Retinal pigment epithelial cell (primary cell): Measurements from ENCODE around the gene COX5A.
"Not testable (repeated sequence)": the region's sequence is repeated elsewhere in the genome, so short reads cannot be mapped to it uniquely, and the experiment has no call there.

Source experiments
- DNase-seq: peaks from one replicate; pipeline ENCODE4 v3.0.0-alpha.2; 2010; ENCODE audit warnings: low read depth
- H3K4me3 ChIP-seq: 2 replicates; pipeline ENCODE4 v1.5.1; 2011; ENCODE audit warnings: mild to moderate bottlenecking, low read length, control low read depth, moderate library complexity
- CTCF ChIP-seq: conservative IDR thresholded peaks from 2 replicates; pipeline ENCODE4 v1.5.1; 2011; ENCODE audit warnings: low read depth, low read length, control low read depth, inconsistent platforms

Gene COX5A

GRCh38 chr15:74892931-74893330 is 44.9 kb downstream of the COX5A start:
- TF ChIP-seq CTCF, result no peak
- DNase-seq, result no peak
- H3K4me3 ChIP-seq, result no peak overlapping the region

- no peak for TF ChIP-seq CTCF
- no peak overlapping the region for H3K4me3 ChIP-seq
- DNase-seq, result no peak
These were observed 45.6 kb downstream of the COX5A start for GRCh38 chr15:74892313-74892712.

DNA sequence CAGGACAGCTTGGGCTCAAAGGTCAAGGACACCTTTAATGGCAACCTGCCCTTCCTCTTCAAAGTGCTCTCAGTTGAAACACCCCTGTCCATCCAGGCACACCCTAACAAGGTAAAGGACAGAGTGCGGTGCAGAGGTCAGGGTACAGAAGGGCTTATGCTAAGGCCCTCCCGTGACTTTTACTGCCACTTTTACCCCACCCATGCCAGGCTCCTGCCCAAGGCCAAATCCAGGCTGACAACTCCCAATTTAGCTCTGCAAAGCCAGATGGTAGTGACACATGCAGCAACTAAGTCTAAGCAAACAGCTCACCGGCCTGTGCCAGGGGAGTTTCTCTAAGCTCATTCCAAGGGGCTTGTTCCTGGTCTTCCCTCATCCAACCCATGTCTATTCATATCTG is 46.4 kb downstream of the COX5A start:
- TF ChIP-seq CTCF, result no peak
- H3K4me3 ChIP-seq, result no peak overlapping the region
- DNase-seq, result no peak

- TF ChIP-seq CTCF, result no peak
- DNase-seq, result no peak
- peak overlapping the region; percentile 95 for H3K4me3 ChIP-seq
These were observed 47.3 kb downstream of the COX5A start for GRCh38 chr15:74890665-74890960.

- TF ChIP-seq CTCF, result no peak
- peak; percentile 29 for DNase-seq
These were observed 47.8 kb downstream of the COX5A start, which contains the start of gene MPI for GRCh38 chr15:74889883-74890664. Gene MPI (plus strand): TSS chr15:74890042. CDS start chr15:74890074, 32 bp downstream.

DNA sequence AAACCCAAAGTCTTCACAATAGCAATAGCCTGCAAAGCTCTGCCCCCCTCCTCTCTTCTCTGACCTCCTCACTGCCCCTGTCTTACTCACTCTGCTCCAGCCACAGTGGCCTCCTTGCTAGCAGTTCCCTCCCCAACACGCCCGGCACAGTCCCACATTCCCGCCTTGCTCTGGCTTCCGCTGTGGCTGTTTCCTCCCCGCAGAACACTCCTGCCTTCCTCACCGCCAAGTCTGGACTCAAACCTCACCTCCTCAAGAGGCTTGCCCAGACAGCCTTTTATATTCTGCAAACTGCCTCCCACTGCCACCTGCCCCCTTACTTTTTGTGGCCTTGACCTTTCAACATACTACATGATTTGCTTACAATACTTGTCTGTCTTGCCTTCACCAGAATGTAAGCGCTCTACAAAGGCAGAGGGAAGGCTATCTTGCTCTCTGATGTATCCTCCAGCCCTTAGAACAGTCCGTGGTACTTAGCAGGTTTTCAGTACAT is 48.4 kb downstream of the COX5A start:
- peak overlapping the region; percentile 95 for H3K4me3 ChIP-seq
- TF ChIP-seq CTCF, result no peak
- DNase-seq, result no peak

More at GRCh38 chr15:74889883-74890664, 47.8 kb downstream of the COX5A start, which contains the start of gene MPI:
- peak within 1 kb of the TSS; percentile 95 for H3K4me3 ChIP-seq

GRCh38 chr15:74888716-74889115 is 49.2 kb downstream of the COX5A start:
- TF ChIP-seq CTCF, result no peak
- H3K4me3 ChIP-seq, result no peak overlapping the region
- DNase-seq, result no peak

- not testable (repeated sequence) for DNase-seq, H3K4me3 ChIP-seq
These were observed 50.2 kb downstream of the COX5A start for GRCh38 chr15:74887537-74888193.
